CD4-positive, alpha-beta T cell (primary cell): Measurements from ENCODE around the gene CACNG7. TPM values are rescaled to one million over a fixed set of nuclear protein-coding genes. Genes with fewer than 3 reads are reported as not detected.
"Not testable (repeated sequence)": the region's sequence is repeated elsewhere in the genome, so short reads cannot be mapped to it uniquely, and the experiment has no call there.

Source experiments
- ATAC-seq: fragments of 200-7000 bp; cut with Tn5 transposase; one replicate; pipeline ENCODE4 v1.10.0; 2022; ENCODE audit warnings: mild to moderate bottlenecking; ENCODE audit not compliant: poor library complexity
- CTCF ChIA-PET: fragments of 350-600 bp; sonication (Branson Sonifier 250); formaldehyde crosslinking; loops from one replicate; lab custom pipeline; 2021; ENCODE audit warnings: antibody characterized with exemption, inconsistent platforms; lab: Charles Lee
- POLR2A ChIA-PET: fragments of 350-600 bp; sonication (Branson Sonifier 250); formaldehyde crosslinking; loops from one replicate; lab custom pipeline; 2021; ENCODE audit warnings: antibody characterized with exemption, inconsistent platforms; lab: Charles Lee
- DNase-seq, 14 experiments: peaks; one replicate each; pipeline ENCODE4 v3.0.0-alpha.2; 2013 to 2020; ENCODE audit warnings: mixed read lengths in 2 of 14
- H3K27ac ChIP-seq, 2 donors: one replicate each; pipeline versions ENCODE4 v1.5.1 to v1.7.0; 2013; ENCODE audit warnings: low read length in 2 of 2, low read depth in 1 of 2, mild to moderate bottlenecking in 1 of 2
- H3K27me3 ChIP-seq, 2 experiments: 1 replicate in 1 of 2; 2 replicates in 1 of 2; pipeline versions ENCODE4 v1.6.1 to v1.7.0; 2013; ENCODE audit warnings: low read length in 2 of 2, control low read depth in 1 of 2, mild to moderate bottlenecking in 1 of 2, moderate library complexity in 1 of 2; ENCODE audit not compliant: insufficient read depth in 2 of 2, control insufficient read depth in 1 of 2
- H3K36me3 ChIP-seq: one replicate; pipeline ENCODE4 v1.6.1; 2013; ENCODE audit warnings: low read length, control low read depth; ENCODE audit not compliant: insufficient read depth
- H3K4me1 ChIP-seq: one replicate; pipeline ENCODE4 v1.6.1; 2013; ENCODE audit warnings: low read length, control low read depth; ENCODE audit not compliant: insufficient read depth
- H3K4me3 ChIP-seq: one replicate; pipeline ENCODE4 v1.5.1; 2013; ENCODE audit warnings: mild to moderate bottlenecking, low read length, moderate library complexity
- H3K9me3 ChIP-seq, 2 experiments: 1 replicate in 1 of 2; 2 replicates in 1 of 2; pipeline versions ENCODE4 v1.6.1 to v1.7.0; 2013; ENCODE audit warnings: low read length in 2 of 2, mild to moderate bottlenecking in 2 of 2, control low read depth in 1 of 2, moderate library complexity in 1 of 2; ENCODE audit not compliant: control insufficient read depth in 1 of 2, insufficient read depth in 1 of 2
- H3K27ac Mint-ChIP-seq: one replicate; pipeline ENCODE4 v1.8.0; 2020; ENCODE audit warnings: mixed read lengths
- H3K27me3 Mint-ChIP-seq: one replicate; pipeline ENCODE4 v1.8.0; 2021; ENCODE audit warnings: mixed read lengths
- H3K36me3 Mint-ChIP-seq: one replicate; pipeline ENCODE4 v1.8.0; 2021; ENCODE audit warnings: low read depth, mixed read lengths
- H3K4me1 Mint-ChIP-seq: one replicate; pipeline ENCODE4 v1.8.0; 2021; ENCODE audit warnings: low read depth, mixed read lengths
- H3K4me3 Mint-ChIP-seq: one replicate; pipeline ENCODE4 v1.8.0; 2020; ENCODE audit warnings: mild to moderate bottlenecking, mixed read lengths
- H3K9me3 Mint-ChIP-seq: one replicate; pipeline ENCODE4 v1.8.0; 2020; ENCODE audit warnings: mixed read lengths
- intact Hi-C, 2 experiments: fragments of 100-400 bp; cut with DNase I in 1 of 2; cut with micrococcal nuclease in 1 of 2; formaldehyde crosslinking; loops; one replicate each; pipeline versions ENCODE4 v1.15.1 to v1.9.0; 2023 to 2025; cut with DNase I, micrococcal nuclease
- total RNA-seq, 174 experiments: library from RNA in 2 of 174; stranded (reverse) in 2 of 174; gene quantifications; one replicate each; pipeline ENCODE4 v1.2.3 and lab custom pipeline; 2021 to 2026
- TF ChIP-seq, protein P1 (sequence below): fragments of 200-600 bp; IDR thresholded peaks from one replicate; pipeline ENCODE4 v1.8.0; 2022; ENCODE audit warnings: antibody characterized with exemption, mild to moderate bottlenecking

The CACNG7 gene
- total RNA-seq, 2 experiments from 2014 or later: not detected

DNA sequence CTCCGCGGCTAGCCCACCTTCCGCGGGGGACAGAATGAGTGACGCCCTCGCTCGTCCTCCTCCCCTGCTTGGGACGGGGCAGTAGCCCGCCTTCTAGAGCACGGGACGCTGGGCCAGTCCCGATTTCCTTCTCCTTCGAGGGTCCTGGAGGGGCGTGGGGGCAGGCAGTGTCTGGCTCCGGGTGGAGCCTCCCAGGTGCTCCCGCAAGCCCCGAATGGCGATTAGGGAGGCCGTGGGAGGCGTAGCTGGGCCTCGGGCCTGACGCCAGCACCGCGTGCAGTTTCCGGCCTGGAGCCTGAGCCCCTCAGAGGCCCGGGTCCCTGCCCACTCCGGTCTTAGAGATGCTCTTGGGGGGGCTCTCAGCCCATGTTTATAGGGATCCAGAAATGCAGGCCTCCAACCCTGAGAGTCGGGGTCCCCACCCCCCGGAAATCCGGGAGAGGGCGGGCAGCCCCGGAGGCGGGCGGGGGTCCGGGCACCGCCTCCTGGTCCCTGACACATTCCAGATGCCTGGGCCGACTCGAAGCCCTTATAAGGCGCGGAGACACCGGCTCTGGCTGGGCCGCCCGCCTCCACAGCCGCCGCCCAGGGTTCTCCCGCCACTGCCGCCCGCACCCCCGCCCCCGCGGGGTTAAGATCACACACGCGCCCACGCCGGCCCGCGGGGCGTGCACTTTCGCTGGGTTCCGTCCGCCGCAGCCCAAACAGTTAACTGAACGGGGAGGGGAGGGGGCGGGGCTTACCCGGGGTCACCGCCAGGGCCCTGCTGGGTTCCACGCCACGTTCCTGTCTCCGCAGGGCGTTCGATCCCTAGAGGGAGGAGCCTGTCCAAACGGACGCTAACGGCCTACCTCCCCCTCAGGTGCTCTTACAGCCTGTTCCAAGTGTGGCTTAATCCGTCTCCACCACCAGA, 39.9 kb upstream of the CACNG7 start:
- intact Hi-C loops: loop anchor here (1.0 to 10.0 kb wide), 7 partner anchors 8 to 596 kb away; partner anchors contain the start of genes LENG9 (in 2 of the 2), NDUFA3 (in 1 of the 2), OSCAR (in 1 of the 2) and PRPF31 (in 1 of the 2)
- ChIA-PET CTCF (interaction anchor here (3.0 kb wide), 1 partner anchor 13 kb away, joined by 17 read pairs; the partner anchor contains the start of gene PRKCG), POLR2A (interaction anchor here (1.9 to 3.8 kb wide), 3 partner anchors 9 to 321 kb away, joined by 9 to 71 read pairs (median 17); partner anchors contain the start of genes MBOAT7 and TSEN34)
- Histone ChIP-seq H3K27ac (peak overlapping the region; percentile 97 to 100), H3K4me3 (peak overlapping the region; percentile 100), H3K9me3 (peaks cover 0 to 9% of the 10 kb centered on the region in 2 experiments), H3K36me3 (peaks cover 21% of the 10 kb centered on the region), H3K27me3 (no peaks in the 10 kb centered on the region), H3K4me1 (peaks cover 76% of the 10 kb centered on the region)
- Mint-ChIP-seq H3K36me3 (peaks cover 52% of the 10 kb centered on the region), H3K4me3 (peak overlapping the region; percentile 99), H3K9me3 (no peaks in the 10 kb centered on the region), H3K27me3 (no peaks in the 10 kb centered on the region), H3K4me1 (peaks cover 62% of the 10 kb centered on the region), H3K27ac (peak overlapping the region; percentile 99)
- peak; percentile 66 to 95 (median 82) for DNase-seq
- ATAC-seq: peak; percentile 42
- TF ChIP-seq, protein P1, sequence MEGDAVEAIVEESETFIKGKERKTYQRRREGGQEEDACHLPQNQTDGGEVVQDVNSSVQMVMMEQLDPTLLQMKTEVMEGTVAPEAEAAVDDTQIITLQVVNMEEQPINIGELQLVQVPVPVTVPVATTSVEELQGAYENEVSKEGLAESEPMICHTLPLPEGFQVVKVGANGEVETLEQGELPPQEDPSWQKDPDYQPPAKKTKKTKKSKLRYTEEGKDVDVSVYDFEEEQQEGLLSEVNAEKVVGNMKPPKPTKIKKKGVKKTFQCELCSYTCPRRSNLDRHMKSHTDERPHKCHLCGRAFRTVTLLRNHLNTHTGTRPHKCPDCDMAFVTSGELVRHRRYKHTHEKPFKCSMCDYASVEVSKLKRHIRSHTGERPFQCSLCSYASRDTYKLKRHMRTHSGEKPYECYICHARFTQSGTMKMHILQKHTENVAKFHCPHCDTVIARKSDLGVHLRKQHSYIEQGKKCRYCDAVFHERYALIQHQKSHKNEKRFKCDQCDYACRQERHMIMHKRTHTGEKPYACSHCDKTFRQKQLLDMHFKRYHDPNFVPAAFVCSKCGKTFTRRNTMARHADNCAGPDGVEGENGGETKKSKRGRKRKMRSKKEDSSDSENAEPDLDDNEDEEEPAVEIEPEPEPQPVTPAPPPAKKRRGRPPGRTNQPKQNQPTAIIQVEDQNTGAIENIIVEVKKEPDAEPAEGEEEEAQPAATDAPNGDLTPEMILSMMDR: no peak

DNA sequence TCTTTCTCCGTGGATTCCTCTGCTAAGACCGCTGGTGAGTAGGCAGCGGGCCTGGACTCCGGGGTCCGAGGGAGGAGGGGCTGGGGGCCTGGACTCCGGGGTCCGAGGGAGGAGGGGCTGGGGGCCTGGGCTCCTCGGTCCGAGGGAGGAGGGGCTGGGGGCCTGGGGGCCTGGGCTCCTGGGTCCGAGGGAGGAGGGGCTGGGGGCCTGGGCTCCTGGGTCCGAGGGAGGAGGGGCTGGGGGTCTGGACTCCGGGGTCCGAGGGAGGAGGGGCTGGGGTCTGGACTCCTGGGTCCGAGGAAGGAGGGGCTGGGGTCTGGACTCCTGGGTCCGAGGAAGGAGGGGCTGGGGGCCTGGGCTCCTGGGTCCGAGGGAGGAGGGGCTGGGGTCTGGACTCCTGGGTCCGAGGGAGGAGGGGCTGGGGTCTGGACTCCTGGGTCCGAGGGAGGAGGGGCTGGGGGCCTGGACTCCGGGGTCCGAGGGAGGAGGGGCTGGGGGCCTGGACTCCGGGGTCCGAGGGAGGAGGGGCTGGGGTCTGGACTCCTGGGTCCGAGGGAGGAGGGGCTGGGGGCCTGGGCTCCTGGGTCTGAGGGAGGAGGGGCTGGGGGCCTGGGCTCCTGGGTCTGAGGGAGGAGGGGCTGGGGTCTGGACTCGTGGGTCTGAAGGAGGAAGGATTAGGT, 39.1 kb upstream of the CACNG7 start:
- H3K4me1 ChIP-seq: peaks cover 84% of the 10 kb centered on the region
- POLR2A ChIA-PET: not testable (repeated sequence)

DNA sequence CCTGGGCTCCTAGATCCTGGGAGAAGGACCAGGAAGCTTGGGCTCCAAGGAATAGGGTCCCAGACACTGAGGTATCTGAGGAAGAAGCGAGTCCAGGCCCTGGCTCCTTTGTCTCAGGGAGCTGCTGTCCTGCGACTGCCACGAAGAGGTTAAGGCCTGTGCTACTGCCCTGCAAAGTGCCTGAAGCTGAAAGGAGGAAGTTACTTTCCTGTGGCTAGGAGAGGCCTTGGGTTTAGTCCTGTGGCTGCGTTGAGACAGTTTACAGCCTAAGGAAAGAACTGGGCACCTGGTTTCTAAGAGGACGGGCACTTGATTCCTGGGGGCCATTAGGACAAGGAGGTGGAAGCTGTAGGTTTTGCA, 38.6 kb upstream of the CACNG7 start:
- H3K4me1 Mint-ChIP-seq: peaks cover 75% of the 10 kb centered on the region

More for the DNA sequence above, 39.1 kb upstream of the CACNG7 start:
- H3K4me1 Mint-ChIP-seq: peaks cover 70% of the 10 kb centered on the region
- peaks cover 60% of the 10 kb centered on the region for H3K36me3 Mint-ChIP-seq
- peak overlapping the region; percentile 100 for H3K4me3 ChIP-seq
- H3K27me3 Mint-ChIP-seq, H3K9me3 Mint-ChIP-seq, H3K27me3 ChIP-seq, ATAC-seq, DNase-seq, CTCF ChIA-PET: not testable (repeated sequence)
- peaks cover 0 to 11% of the 10 kb centered on the region in 2 experiments for H3K9me3 ChIP-seq
- peak overlapping the region; percentile 99 for H3K27ac Mint-ChIP-seq
- peak overlapping the region; percentile 99 for H3K4me3 Mint-ChIP-seq
- intact Hi-C loops: loop anchor here (1.0 to 10.0 kb wide), 7 partner anchors 7 to 595 kb away; partner anchors contain the start of genes LENG9 (in 2 of the 2), NDUFA3 (in 1 of the 2), OSCAR (in 1 of the 2) and PRPF31 (in 1 of the 2)
- H3K36me3 ChIP-seq: peaks cover 28% of the 10 kb centered on the region
- H3K27ac ChIP-seq: peak overlapping the region; percentile 97 to 100

More for the DNA sequence above, 38.6 kb upstream of the CACNG7 start:
- H3K4me3 Mint-ChIP-seq: peak overlapping the region; percentile 84
- intact Hi-C loops: no loop called here
- H3K27me3 ChIP-seq: no peaks in the 10 kb centered on the region
- ChIA-PET CTCF (no interaction called here), POLR2A (no interaction called here)
- no peaks in the 10 kb centered on the region for H3K9me3 Mint-ChIP-seq
- H3K36me3 Mint-ChIP-seq: peaks cover 62% of the 10 kb centered on the region
- peak overlapping the region; percentile 28 for H3K4me3 ChIP-seq
- TF ChIP-seq, protein P1: no peak
- H3K4me1 ChIP-seq: peaks cover 86% of the 10 kb centered on the region
- H3K27ac ChIP-seq: peak overlapping the region; percentile 45 to 51
- H3K27me3 Mint-ChIP-seq: no peaks in the 10 kb centered on the region
- DNase-seq (peak in 5 of 14 experiments; percentile 17 to 60 (median 44)), ATAC-seq (no peak)
- H3K36me3 ChIP-seq: peaks cover 29% of the 10 kb centered on the region
- peaks cover 0 to 11% of the 10 kb centered on the region in 2 experiments for H3K9me3 ChIP-seq
- peak overlapping the region; percentile 89 for H3K27ac Mint-ChIP-seq
